GM20000 (cell line): ENCODE results near the gene PELI2.

ENCODE experiments used
- DNase-seq: peaks from one replicate; pipeline ENCODE4 v3.0.0; 2012; ENCODE audit warnings: low spot score
- CTCF ChIP-seq: IDR thresholded peaks from 2 replicates; pipeline ENCODE4 v1.5.1; 2012; ENCODE audit warnings: mild to moderate bottlenecking, control low read depth; ENCODE audit errors: extremely low read depth, missing control alignments

PELI2 gene

GRCh38 chr14:56127156-56127555 lies 8.9 kb downstream of the PELI2 start:
- no peak for TF ChIP-seq CTCF
- no peak for DNase-seq

- no peak for DNase-seq
- no peak for TF ChIP-seq CTCF
Measured at GRCh38 chr14:56129092-56129491, 10.9 kb downstream of the PELI2 start.

GRCh38 chr14:56129933-56130332 lies 11.7 kb downstream of the PELI2 start:
- DNase-seq = no peak
- TF ChIP-seq CTCF = no peak

GRCh38 chr14:56131004-56131864 lies 13.0 kb downstream of the PELI2 start:
- TF ChIP-seq CTCF = no peak
- DNase-seq = no peak

- no peak for DNase-seq
- no peak for TF ChIP-seq CTCF
Measured at GRCh38 chr14:56131865-56132833, 13.9 kb downstream of the PELI2 start.

- no peak for DNase-seq
Measured at GRCh38 chr14:56133547-56133946, 15.3 kb downstream of the PELI2 start.

More at GRCh38 chr14:56133547-56133946, 15.3 kb downstream of the PELI2 start:
- no peak for TF ChIP-seq CTCF
